Measurements from ENCODE around the gene HS3ST2. TPM values are rescaled to one million over a fixed set of nuclear protein-coding genes. Genes with fewer than 3 reads are reported as not detected.

The HS3ST2 gene
- total and polyA plus RNA-seq, 4 experiments from 2014 or later, result 0.47 to 0.70 TPM; not detected in 2

- no peaks in the 10 kb centered on the region for H3K36me3 ChIP-seq (ENCODE audit: insufficient read depth, low read length)
- DNase-seq, result no peak
- CTCF ChIA-PET (ENCODE audit: partially characterized antibody), result interaction anchor here (1.0 kb wide), 1 partner anchor 10 kb away, joined by 3 read pairs; no protein-coding TSS in a partner anchor
- H3K27ac Mint-ChIP-seq, result no peak overlapping the region
- H3K27me3 Mint-ChIP-seq, result peaks cover 20 to 21% of the 10 kb centered on the region in 2 donors
- no peak overlapping the region for H3K4me3 ChIP-seq (ENCODE audit: low read length in 2 of 2)
- no peaks in the 10 kb centered on the region for H3K4me1 Mint-ChIP-seq
- no peak overlapping the region for H3K4me3 Mint-ChIP-seq
- H3K27me3 ChIP-seq (ENCODE audit: insufficient read depth, low read length), result no peaks in the 10 kb centered on the region
- H3K9me3 Mint-ChIP-seq, result peaks cover 0 to 1% (median 0%) of the 10 kb centered on the region in 8 donors
- H3K27ac ChIP-seq (ENCODE audit: low read depth, low read length), result no peak overlapping the region
- intact Hi-C loops (cut with micrococcal nuclease), result no loop called here
- H3K4me1 ChIP-seq (ENCODE audit: insufficient read depth, low read length), result no peaks in the 10 kb centered on the region
- no peaks in the 10 kb centered on the region for H3K9me3 ChIP-seq (ENCODE audit: control insufficient read depth in 1 of 2, low read length in 2 of 2)
- POLR2A ChIA-PET (ENCODE audit: partially characterized antibody), result no interaction called here
- no peaks in the 10 kb centered on the region for H3K36me3 Mint-ChIP-seq
Observed at GRCh38 chr16:22843122-22843521, 29.2 kb downstream of the HS3ST2 start.

- DNase-seq, result no peak
- Histone ChIP-seq H3K4me1 (ENCODE audit: insufficient read depth, low read length) (no peaks in the 10 kb centered on the region), H3K4me3 (ENCODE audit: low read length in 2 of 2) (no peak overlapping the region), H3K9me3 (ENCODE audit: control insufficient read depth in 1 of 2, low read length in 2 of 2) (no peaks in the 10 kb centered on the region), H3K27ac (ENCODE audit: low read depth, low read length) (no peak overlapping the region), H3K27me3 (ENCODE audit: insufficient read depth, low read length) (no peaks in the 10 kb centered on the region), H3K36me3 (ENCODE audit: insufficient read depth, low read length) (no peaks in the 10 kb centered on the region)
- Mint-ChIP-seq H3K4me3 (no peak overlapping the region), H3K4me1 (no peaks in the 10 kb centered on the region), H3K27me3 (peaks cover 20% of the 10 kb centered on the region in 2 donors), H3K9me3 (peaks cover 0 to 1% (median 0%) of the 10 kb centered on the region in 8 donors), H3K27ac (no peak overlapping the region), H3K36me3 (no peaks in the 10 kb centered on the region)
- intact Hi-C loops (cut with micrococcal nuclease), result no loop called here
- ChIA-PET POLR2A (ENCODE audit: partially characterized antibody) (no interaction called here), CTCF (ENCODE audit: partially characterized antibody) (interaction anchor here (1.0 kb wide), 2 partner anchors 9 to 27 kb away, joined by 3 read pairs; no protein-coding TSS in a partner anchor)
Observed at GRCh38 chr16:22843856-22844255, 29.9 kb downstream of the HS3ST2 start.

- H3K27me3 ChIP-seq (ENCODE audit: insufficient read depth, low read length), result no peaks in the 10 kb centered on the region
- H3K27ac Mint-ChIP-seq, result no peak overlapping the region
- no peak for DNase-seq
- H3K4me3 ChIP-seq (ENCODE audit: low read length in 2 of 2), result no peak overlapping the region
- POLR2A ChIA-PET (ENCODE audit: partially characterized antibody), result no interaction called here
- no peaks in the 10 kb centered on the region for H3K4me1 Mint-ChIP-seq
- H3K4me3 Mint-ChIP-seq, result no peak overlapping the region
- CTCF ChIA-PET (ENCODE audit: partially characterized antibody), result interaction anchor here (1.0 kb wide), 1 partner anchor 27 kb away, joined by 3 read pairs; no protein-coding TSS in a partner anchor
- no peaks in the 10 kb centered on the region for H3K36me3 Mint-ChIP-seq
- peaks cover 0 to 1% (median 0%) of the 10 kb centered on the region in 8 donors for H3K9me3 Mint-ChIP-seq
- peaks cover 20 to 24% of the 10 kb centered on the region in 2 donors for H3K27me3 Mint-ChIP-seq
- no peaks in the 10 kb centered on the region for H3K36me3 ChIP-seq (ENCODE audit: insufficient read depth, low read length)
- H3K9me3 ChIP-seq (ENCODE audit: control insufficient read depth in 1 of 2, low read length in 2 of 2), result no peaks in the 10 kb centered on the region
- intact Hi-C loops (cut with micrococcal nuclease), result no loop called here
- H3K4me1 ChIP-seq (ENCODE audit: insufficient read depth, low read length), result no peaks in the 10 kb centered on the region
- H3K27ac ChIP-seq (ENCODE audit: low read depth, low read length), result no peak overlapping the region
Observed at GRCh38 chr16:22844416-22844815, 30.5 kb downstream of the HS3ST2 start.

- no peaks in the 10 kb centered on the region for H3K36me3 Mint-ChIP-seq
- H3K4me3 ChIP-seq (ENCODE audit: low read length in 2 of 2), result no peak overlapping the region
- no peaks in the 10 kb centered on the region for H3K36me3 ChIP-seq (ENCODE audit: insufficient read depth, low read length)
- H3K4me1 Mint-ChIP-seq, result no peaks in the 10 kb centered on the region
- peaks cover 19 to 24% of the 10 kb centered on the region in 2 donors for H3K27me3 Mint-ChIP-seq
- H3K9me3 ChIP-seq (ENCODE audit: control insufficient read depth in 1 of 2, low read length in 2 of 2), result no peaks in the 10 kb centered on the region
- no peak overlapping the region for H3K27ac ChIP-seq (ENCODE audit: low read depth, low read length)
- no peak for DNase-seq
- peaks cover 0 to 1% (median 0%) of the 10 kb centered on the region in 8 donors for H3K9me3 Mint-ChIP-seq
- POLR2A ChIA-PET (ENCODE audit: partially characterized antibody), result no interaction called here
- CTCF ChIA-PET (ENCODE audit: partially characterized antibody), result no interaction called here
- H3K27ac Mint-ChIP-seq, result no peak overlapping the region
- H3K4me1 ChIP-seq (ENCODE audit: insufficient read depth, low read length), result no peaks in the 10 kb centered on the region
- no peaks in the 10 kb centered on the region for H3K27me3 ChIP-seq (ENCODE audit: insufficient read depth, low read length)
- H3K4me3 Mint-ChIP-seq, result no peak overlapping the region
- intact Hi-C loops (cut with micrococcal nuclease), result no loop called here
Observed at GRCh38 chr16:22847100-22847499, 33.1 kb downstream of the HS3ST2 start.

GRCh38 chr16:22847690-22848089 is 33.7 kb downstream of the HS3ST2 start:
- ChIA-PET CTCF (ENCODE audit: partially characterized antibody) (no interaction called here), POLR2A (ENCODE audit: partially characterized antibody) (no interaction called here)
- intact Hi-C loops (cut with micrococcal nuclease), result no loop called here
- Mint-ChIP-seq H3K4me1 (no peaks in the 10 kb centered on the region), H3K27me3 (peaks cover 18 to 21% of the 10 kb centered on the region in 2 donors), H3K4me3 (no peak overlapping the region), H3K27ac (no peak overlapping the region), H3K9me3 (peaks cover 0 to 1% (median 0%) of the 10 kb centered on the region in 8 donors), H3K36me3 (no peaks in the 10 kb centered on the region)
- DNase-seq, result no peak
- H3K4me3 ChIP-seq (ENCODE audit: low read length in 2 of 2), result no peak overlapping the region
- no peaks in the 10 kb centered on the region for H3K27me3 ChIP-seq (ENCODE audit: insufficient read depth, low read length)
- no peaks in the 10 kb centered on the region for H3K9me3 ChIP-seq (ENCODE audit: control insufficient read depth in 1 of 2, low read length in 2 of 2)
- H3K4me1 ChIP-seq (ENCODE audit: insufficient read depth, low read length), result no peaks in the 10 kb centered on the region
- H3K36me3 ChIP-seq (ENCODE audit: insufficient read depth, low read length), result no peaks in the 10 kb centered on the region
- H3K27ac ChIP-seq (ENCODE audit: low read depth, low read length), result no peak overlapping the region

GRCh38 chr16:22848451-22848850 is 34.5 kb downstream of the HS3ST2 start:
- CTCF ChIA-PET (ENCODE audit: partially characterized antibody), result no interaction called here
- Histone ChIP-seq H3K9me3 (ENCODE audit: control insufficient read depth in 1 of 2, low read length in 2 of 2) (no peaks in the 10 kb centered on the region), H3K4me1 (ENCODE audit: insufficient read depth, low read length) (no peaks in the 10 kb centered on the region), H3K27me3 (ENCODE audit: insufficient read depth, low read length) (no peaks in the 10 kb centered on the region), H3K4me3 (ENCODE audit: low read length in 2 of 2) (no peak overlapping the region), H3K27ac (ENCODE audit: low read depth, low read length) (no peak overlapping the region), H3K36me3 (ENCODE audit: insufficient read depth, low read length) (no peaks in the 10 kb centered on the region)
- POLR2A ChIA-PET (ENCODE audit: partially characterized antibody), result no interaction called here
- Mint-ChIP-seq H3K27ac (no peak overlapping the region), H3K4me1 (no peaks in the 10 kb centered on the region), H3K36me3 (no peaks in the 10 kb centered on the region), H3K27me3 (peaks cover 17 to 21% of the 10 kb centered on the region in 2 donors), H3K4me3 (no peak overlapping the region), H3K9me3 (peaks cover 0 to 1% (median 0%) of the 10 kb centered on the region in 8 donors)
- intact Hi-C loops (cut with micrococcal nuclease), result no loop called here
- DNase-seq, result no peak

- DNase-seq, result no peak
- no peaks in the 10 kb centered on the region for H3K4me1 Mint-ChIP-seq
- Histone ChIP-seq H3K27me3 (ENCODE audit: insufficient read depth, low read length) (no peaks in the 10 kb centered on the region), H3K4me1 (ENCODE audit: insufficient read depth, low read length) (no peaks in the 10 kb centered on the region), H3K4me3 (ENCODE audit: low read length in 2 of 2) (no peak overlapping the region), H3K36me3 (ENCODE audit: insufficient read depth, low read length) (no peaks in the 10 kb centered on the region), H3K9me3 (ENCODE audit: control insufficient read depth in 1 of 2, low read length in 2 of 2) (no peaks in the 10 kb centered on the region), H3K27ac (ENCODE audit: low read depth, low read length) (no peak overlapping the region)
- POLR2A ChIA-PET (ENCODE audit: partially characterized antibody), result no interaction called here
- intact Hi-C loops (cut with micrococcal nuclease), result no loop called here
- no peak overlapping the region for H3K27ac Mint-ChIP-seq
- peaks cover 0 to under 1% (median 0%) of the 10 kb centered on the region in 8 donors for H3K9me3 Mint-ChIP-seq
- CTCF ChIA-PET (ENCODE audit: partially characterized antibody), result no interaction called here
- H3K4me3 Mint-ChIP-seq, result no peak overlapping the region
- H3K36me3 Mint-ChIP-seq, result no peaks in the 10 kb centered on the region
- peaks cover 14 to 15% of the 10 kb centered on the region in 2 donors for H3K27me3 Mint-ChIP-seq
Observed at GRCh38 chr16:22849517-22849916, 35.6 kb downstream of the HS3ST2 start.

- Mint-ChIP-seq H3K9me3 (no peaks in the 10 kb centered on the region), H3K4me1 (no peaks in the 10 kb centered on the region)
Observed at GRCh38 chr16:22855231-22855630, 41.3 kb downstream of the HS3ST2 start.

More at GRCh38 chr16:22855231-22855630, 41.3 kb downstream of the HS3ST2 start:
- Histone ChIP-seq H3K27me3 (ENCODE audit: insufficient read depth, low read length) (no peaks in the 10 kb centered on the region), H3K9me3 (ENCODE audit: control insufficient read depth in 1 of 2, low read length in 2 of 2) (no peaks in the 10 kb centered on the region), H3K4me3 (ENCODE audit: low read length in 2 of 2) (no peak overlapping the region), H3K27ac (ENCODE audit: low read depth, low read length) (no peak overlapping the region), H3K4me1 (ENCODE audit: insufficient read depth, low read length) (no peaks in the 10 kb centered on the region), H3K36me3 (ENCODE audit: insufficient read depth, low read length) (no peaks in the 10 kb centered on the region)
- H3K4me3 Mint-ChIP-seq, result no peak overlapping the region
- CTCF ChIA-PET (ENCODE audit: partially characterized antibody), result no interaction called here
- DNase-seq, result no peak
- POLR2A ChIA-PET (ENCODE audit: partially characterized antibody), result no interaction called here
- H3K36me3 Mint-ChIP-seq, result no peaks in the 10 kb centered on the region
- intact Hi-C loops (cut with micrococcal nuclease), result no loop called here
- H3K27ac Mint-ChIP-seq, result no peak overlapping the region
- peaks cover 7% of the 10 kb centered on the region in 2 donors for H3K27me3 Mint-ChIP-seq

Measured in CD4-positive, alpha-beta memory T cell (primary cell).